Bronchial epithelial cell (primary cell): ENCODE measurements around the gene MACC1. TPM values are rescaled to one million over a fixed set of nuclear protein-coding genes. Genes with fewer than 3 reads are reported as not detected.

ENCODE experiments used
- DNase-seq: peaks from one replicate; pipeline ENCODE4 v3.0.0-alpha.2; 2010; ENCODE audit warnings: low read depth
- FAIRE-seq: peaks from 2 replicates; lab custom pipeline; 2011; peaks lifted over from hg19 to GRCh38; lab: Jason Lieb, UNC
- H3K27me3 ChIP-seq: 2 replicates; pipeline ENCODE4 v1.5.1; 2011; ENCODE audit warnings: low read length; ENCODE audit not compliant: control insufficient read depth, insufficient read depth
- H3K36me3 ChIP-seq: 2 replicates; pipeline ENCODE4 v1.5.1; 2011; ENCODE audit warnings: low read length; ENCODE audit not compliant: control insufficient read depth, insufficient read depth
- H3K4me3 ChIP-seq: 2 replicates; pipeline ENCODE4 v1.5.1; 2011; ENCODE audit warnings: mild to moderate bottlenecking, low read depth, low read length, control low read depth
- total RNA-seq: library from RNA; depleted of rRNA; stranded (reverse); fragments of >200 nt; gene quantifications from 2 replicates; pipeline ENCODE4 v1.2.1, GENCODE V29; 2014
- TF ChIP-seq, protein P1 (sequence below): IDR thresholded peaks from 2 replicates; pipeline ENCODE4 v1.5.1; 2011; ENCODE audit warnings: mild to moderate bottlenecking, moderate library complexity, low read length, control low read depth, inconsistent platforms; ENCODE audit not compliant: insufficient read depth, severe bottlenecking

MACC1 gene
- total RNA-seq, 1 donor from 2014 or later = 15.5 TPM

- DNase-seq = no peak
- TF ChIP-seq, protein P1, sequence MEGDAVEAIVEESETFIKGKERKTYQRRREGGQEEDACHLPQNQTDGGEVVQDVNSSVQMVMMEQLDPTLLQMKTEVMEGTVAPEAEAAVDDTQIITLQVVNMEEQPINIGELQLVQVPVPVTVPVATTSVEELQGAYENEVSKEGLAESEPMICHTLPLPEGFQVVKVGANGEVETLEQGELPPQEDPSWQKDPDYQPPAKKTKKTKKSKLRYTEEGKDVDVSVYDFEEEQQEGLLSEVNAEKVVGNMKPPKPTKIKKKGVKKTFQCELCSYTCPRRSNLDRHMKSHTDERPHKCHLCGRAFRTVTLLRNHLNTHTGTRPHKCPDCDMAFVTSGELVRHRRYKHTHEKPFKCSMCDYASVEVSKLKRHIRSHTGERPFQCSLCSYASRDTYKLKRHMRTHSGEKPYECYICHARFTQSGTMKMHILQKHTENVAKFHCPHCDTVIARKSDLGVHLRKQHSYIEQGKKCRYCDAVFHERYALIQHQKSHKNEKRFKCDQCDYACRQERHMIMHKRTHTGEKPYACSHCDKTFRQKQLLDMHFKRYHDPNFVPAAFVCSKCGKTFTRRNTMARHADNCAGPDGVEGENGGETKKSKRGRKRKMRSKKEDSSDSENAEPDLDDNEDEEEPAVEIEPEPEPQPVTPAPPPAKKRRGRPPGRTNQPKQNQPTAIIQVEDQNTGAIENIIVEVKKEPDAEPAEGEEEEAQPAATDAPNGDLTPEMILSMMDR = no peak
- Histone ChIP-seq H3K27me3 (no peaks in the 10 kb centered on the region), H3K4me3 (no peak overlapping the region), H3K36me3 (no peaks in the 10 kb centered on the region)
- no peak for FAIRE-seq
Observed at GRCh38 chr7:20228654-20229053, 11.5 kb upstream of the MACC1 start.

DNA sequence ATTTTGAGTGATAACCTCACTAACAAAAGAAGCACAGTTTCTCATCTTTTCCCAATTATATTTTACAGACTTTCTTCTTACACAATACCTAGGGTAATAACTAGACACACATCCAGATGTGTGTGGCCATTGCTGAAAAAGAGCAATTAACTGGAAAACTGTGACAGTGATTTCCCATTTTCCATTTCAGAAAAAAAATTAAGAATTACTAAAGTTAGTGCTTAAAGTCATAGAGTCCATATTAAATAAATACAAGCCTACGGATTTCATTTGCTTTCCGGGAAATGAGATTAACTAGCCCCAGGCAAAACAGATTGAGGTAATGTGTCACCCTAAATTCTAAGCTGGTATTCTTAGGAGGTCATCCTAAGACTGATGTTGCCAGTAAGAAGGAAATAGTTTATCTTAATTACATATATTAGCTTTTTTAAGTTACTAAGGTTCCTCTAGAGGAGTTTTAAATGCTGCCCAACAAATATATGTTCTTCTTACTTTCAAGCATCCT lies 10.2 kb upstream of the MACC1 start:
- peak; percentile 51 for DNase-seq
- Histone ChIP-seq H3K4me3 (no peak overlapping the region), H3K36me3 (no peaks in the 10 kb centered on the region), H3K27me3 (no peaks in the 10 kb centered on the region)
- FAIRE-seq = no peak
- TF ChIP-seq, protein P1 = no peak

GRCh38 chr7:20226860-20227259 lies 9.7 kb upstream of the MACC1 start:
- TF ChIP-seq, protein P1 = no peak
- no peaks in the 10 kb centered on the region for H3K27me3 ChIP-seq
- DNase-seq (no peak), FAIRE-seq (no peak)
- H3K36me3 ChIP-seq = no peaks in the 10 kb centered on the region
- no peak overlapping the region for H3K4me3 ChIP-seq

DNA sequence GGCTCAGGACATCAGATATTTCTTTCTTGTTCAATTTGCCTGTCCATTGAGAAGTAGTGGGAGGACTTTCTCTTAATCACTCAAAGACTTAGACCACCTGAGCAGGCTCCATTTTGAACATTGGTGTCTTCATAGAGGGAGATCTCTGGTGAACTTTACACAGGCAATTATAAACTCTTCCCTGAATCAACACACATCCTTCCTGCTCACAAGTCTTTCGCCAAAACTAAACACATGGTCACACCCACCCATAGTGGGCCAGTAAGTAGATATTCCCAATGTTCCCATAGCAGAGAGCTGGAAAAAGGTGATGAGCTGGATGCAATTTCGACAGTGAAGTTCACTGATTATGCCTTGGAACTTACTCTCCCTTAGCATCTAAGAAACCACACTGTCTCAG lies 8.2 kb upstream of the MACC1 start:
- H3K4me3 ChIP-seq = no peak overlapping the region
- no peaks in the 10 kb centered on the region for H3K27me3 ChIP-seq
- H3K36me3 ChIP-seq = no peaks in the 10 kb centered on the region
- FAIRE-seq (no peak), DNase-seq (no peak)
- TF ChIP-seq, protein P1 = no peak

GRCh38 chr7:20224025-20224424 lies 6.8 kb upstream of the MACC1 start:
- H3K36me3 ChIP-seq = no peaks in the 10 kb centered on the region
- FAIRE-seq = no peak
- no peak overlapping the region for H3K4me3 ChIP-seq
- H3K27me3 ChIP-seq = no peaks in the 10 kb centered on the region
- no peak for DNase-seq
- TF ChIP-seq, protein P1 = no peak

- FAIRE-seq = no peak
- no peak overlapping the region for H3K4me3 ChIP-seq
- H3K36me3 ChIP-seq = no peaks in the 10 kb centered on the region
- H3K27me3 ChIP-seq = no peaks in the 10 kb centered on the region
- TF ChIP-seq, protein P1 = no peak
- DNase-seq = no peak
Observed at GRCh38 chr7:20223356-20223755, 6.2 kb upstream of the MACC1 start.
